ENCODE results near the gene NAA35.

- TF ChIP-seq CTCF (conservative IDR thresholded peaks at IDR 0.05; ENCODE audit: low read depth, low read length), result no peak
- TF ChIP-seq EZH2 (IDR thresholded peaks at IDR 0.05; ENCODE audit: low read length, unreplicated experiment), result no peak
These were observed 635 bp downstream of the NAA35 start for GRCh38 chr9:85941622-85941940.
